ENCODE results near the gene DSN1.

- TF ChIP-seq EZH2 (IDR thresholded peaks at IDR 0.05; ENCODE audit: borderline replicate concordance, low read length) (no peak), CTCF (IDR thresholded peaks at IDR 0.05; ENCODE audit: low read length) (no peak)
These were observed 15.3 kb downstream of the DSN1 start for GRCh38 chr20:36758276-36758675.

All from OCI-LY1 (cell line).